NCI-H2196 (cell line): ENCODE data around the gene ACER3.

Source experiments
- DNase-seq: peaks from one replicate; lab custom pipeline; 2025; ENCODE audit not compliant: unreplicated experiment; lab: John Stamatoyannopoulos, UW

Gene ACER3

GRCh38 chr11:77072851-77073327, 212.2 kb downstream of the ACER3 start:
- no peak for DNase-seq

DNA sequence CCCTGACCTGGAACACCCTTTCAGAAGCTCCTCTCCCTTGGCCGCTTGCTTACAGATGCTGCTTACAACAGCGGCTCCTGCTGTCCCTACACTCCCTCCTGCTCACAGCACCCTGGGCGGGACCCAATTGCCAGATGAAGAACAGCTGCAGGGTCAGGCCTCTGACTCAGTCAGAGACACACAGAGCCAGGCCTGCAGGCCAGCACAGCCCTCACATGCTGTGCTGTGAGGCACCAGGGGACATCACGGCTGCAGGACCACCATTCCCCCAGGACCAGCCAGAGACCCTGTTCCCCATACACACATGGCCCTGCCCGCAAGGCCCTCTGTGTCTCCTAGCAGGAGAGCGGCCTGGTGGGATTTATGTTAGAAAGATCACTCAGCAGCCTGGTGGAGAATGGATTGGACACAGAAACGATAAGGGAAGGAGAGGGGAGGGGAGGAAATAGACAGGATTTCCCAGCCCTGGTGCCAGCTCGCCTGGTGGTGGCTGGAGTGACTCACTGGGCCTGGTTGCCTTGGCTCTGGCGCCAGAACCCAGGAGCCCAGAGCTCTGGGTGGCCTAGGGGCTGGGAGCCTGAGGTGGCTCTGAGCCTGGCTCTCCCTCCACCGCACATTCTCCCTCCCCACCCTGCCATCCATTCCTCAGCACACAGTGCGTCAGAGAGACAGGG, 212.7 kb downstream of the ACER3 start:
- peak; percentile 43 for DNase-seq

DNA sequence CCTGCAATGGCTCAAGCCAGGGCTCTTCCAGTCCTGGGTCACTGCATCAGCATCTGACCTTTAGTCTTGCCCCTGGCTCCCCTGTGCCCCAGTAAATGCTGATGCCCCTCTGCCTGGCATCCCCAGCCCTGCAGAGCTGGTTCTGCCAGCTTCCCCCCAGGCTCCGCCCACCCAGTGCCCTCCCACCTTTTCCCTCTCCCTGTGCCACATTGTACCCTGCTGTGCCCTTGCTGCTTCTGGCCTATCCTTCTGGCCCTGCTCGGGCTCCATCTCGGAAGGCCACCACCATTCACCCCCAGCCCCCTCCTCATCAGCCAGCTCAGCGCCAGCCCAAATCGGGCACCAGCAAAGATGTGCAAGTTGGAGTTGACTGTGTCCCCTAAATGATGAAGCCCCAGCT, 213.5 kb downstream of the ACER3 start:
- DNase-seq: peak; percentile 7

DNA sequence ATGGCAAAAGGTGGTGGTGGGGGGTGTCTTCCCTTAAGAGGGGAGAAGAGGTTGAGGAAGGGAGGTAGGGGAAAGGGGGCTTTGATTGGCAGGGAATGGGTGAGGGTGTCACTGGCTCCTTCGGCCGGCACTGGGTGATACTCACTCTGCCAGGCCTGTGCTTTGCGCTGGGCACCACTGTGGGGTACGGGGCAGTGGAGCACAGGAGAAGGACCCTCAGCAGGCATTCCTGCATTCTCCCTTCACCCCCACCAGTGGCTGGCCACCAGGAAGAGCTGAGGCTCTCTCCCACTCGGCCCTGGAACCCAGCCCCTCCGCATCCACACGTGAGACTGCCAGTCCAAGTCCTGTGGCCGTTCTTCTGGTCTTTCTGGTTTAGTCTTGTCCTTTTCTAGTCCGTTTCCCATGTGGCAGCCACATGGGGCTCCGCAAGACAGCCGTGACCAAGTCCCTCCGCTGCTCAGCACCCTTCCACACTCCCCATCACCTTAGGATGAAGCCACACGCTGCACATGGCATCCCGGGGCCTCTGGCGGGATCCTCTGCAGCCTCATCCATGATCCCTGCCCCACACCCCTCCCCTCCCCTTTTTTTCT, 214.0 kb downstream of the ACER3 start:
- no peak for DNase-seq

- peak; percentile 52 for DNase-seq
Observed at GRCh38 chr11:77075425-77075905, 214.7 kb downstream of the ACER3 start.
